Ishikawa (cell line): ENCODE data around the gene CRYGN.

ENCODE experiments used
- CEBPB ChIP-seq: IDR thresholded peaks from 2 replicates; pipeline ENCODE4 v1.6.1; 2012
- CREB1 ChIP-seq: IDR thresholded peaks from 2 replicates; pipeline ENCODE4 v1.6.1; 2012; ENCODE audit warnings: low read depth
- EGR1 ChIP-seq: IDR thresholded peaks from 2 replicates; pipeline ENCODE4 v1.6.1; 2012
- EP300 ChIP-seq: IDR thresholded peaks from 2 replicates; pipeline ENCODE4 v1.6.1; 2012; ENCODE audit warnings: borderline replicate concordance
- FOXM1 ChIP-seq: IDR thresholded peaks from 2 replicates; pipeline ENCODE4 v1.6.1; 2012; ENCODE audit warnings: low read depth, borderline replicate concordance
- NFIC ChIP-seq: IDR thresholded peaks from 2 replicates; pipeline ENCODE4 v1.6.1; 2012
- RAD21 ChIP-seq: IDR thresholded peaks from 2 replicates; pipeline ENCODE4 v1.6.1; 2012; ENCODE audit warnings: low read depth
- TAF1 ChIP-seq: IDR thresholded peaks from 2 replicates; pipeline ENCODE4 v1.6.1; 2012; ENCODE audit warnings: low read depth, mild to moderate bottlenecking
- TCF12 ChIP-seq: IDR thresholded peaks from 2 replicates; pipeline ENCODE4 v1.6.1; 2012; ENCODE audit warnings: low read depth
- TEAD4 ChIP-seq: IDR thresholded peaks from 2 replicates; pipeline ENCODE4 v1.6.1; 2012
- USF1 ChIP-seq: IDR thresholded peaks from 2 replicates; pipeline ENCODE4 v1.6.1; 2012
- YY1 ChIP-seq: IDR thresholded peaks from 2 replicates; pipeline ENCODE4 v1.6.1; 2012; ENCODE audit warnings: low read depth
- ZBTB7A ChIP-seq: IDR thresholded peaks from 2 replicates; pipeline ENCODE4 v1.6.1; 2012; ENCODE audit warnings: low read depth
- TF ChIP-seq, protein P1 (sequence below): IDR thresholded peaks from 2 replicates; pipeline ENCODE4 v1.6.1; 2012
- TF ChIP-seq, protein P2 (sequence below): IDR thresholded peaks from 2 replicates; pipeline ENCODE4 v1.6.1; 2012; ENCODE audit warnings: low read depth, mild to moderate bottlenecking

The CRYGN gene

DNA sequence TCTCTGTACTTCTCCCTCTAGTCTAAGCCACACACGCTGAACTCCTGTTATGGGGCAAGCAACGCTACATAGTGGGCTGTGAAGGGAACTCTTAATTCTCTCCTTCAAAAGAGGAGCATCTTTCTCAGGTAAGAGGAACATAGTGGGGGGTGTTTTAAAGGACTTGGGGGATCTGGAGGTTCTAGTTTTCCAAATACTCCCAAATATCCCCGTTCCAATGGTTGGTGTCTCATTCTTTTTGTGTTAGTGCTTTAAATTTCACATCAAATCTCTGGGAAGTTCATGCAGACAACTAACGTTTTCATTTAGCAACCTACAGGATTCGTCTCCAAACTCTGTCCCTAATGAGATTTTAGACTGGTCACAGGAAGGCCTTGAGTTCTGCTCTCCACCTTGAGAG lies 17.7 kb downstream of the CRYGN start:
- TF ChIP-seq FOXM1: no peak
- TF ChIP-seq EP300: no peak
- TF ChIP-seq RAD21: no peak
- TF ChIP-seq USF1: no peak
- no peak for TF ChIP-seq TEAD4
- TF ChIP-seq NFIC: no peak
- TF ChIP-seq TAF1: no peak
- TF ChIP-seq CREB1: no peak
- no peak for TF ChIP-seq ZBTB7A
- no peak for TF ChIP-seq CEBPB
- TF ChIP-seq, protein P1, sequence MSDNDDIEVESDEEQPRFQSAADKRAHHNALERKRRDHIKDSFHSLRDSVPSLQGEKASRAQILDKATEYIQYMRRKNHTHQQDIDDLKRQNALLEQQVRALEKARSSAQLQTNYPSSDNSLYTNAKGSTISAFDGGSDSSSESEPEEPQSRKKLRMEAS: no peak
- TF ChIP-seq YY1: no peak

GRCh38 chr7:151420144-151420543 lies 19.8 kb downstream of the CRYGN start:
- TF ChIP-seq YY1: no peak
- TF ChIP-seq, protein P1: no peak

GRCh38 chr7:151416941-151417315 lies 23.0 kb downstream of the CRYGN start:
- TF ChIP-seq USF1 (no peak), EGR1 (no peak), NFIC (no peak), EP300 (no peak)

- TF ChIP-seq, protein P2, sequence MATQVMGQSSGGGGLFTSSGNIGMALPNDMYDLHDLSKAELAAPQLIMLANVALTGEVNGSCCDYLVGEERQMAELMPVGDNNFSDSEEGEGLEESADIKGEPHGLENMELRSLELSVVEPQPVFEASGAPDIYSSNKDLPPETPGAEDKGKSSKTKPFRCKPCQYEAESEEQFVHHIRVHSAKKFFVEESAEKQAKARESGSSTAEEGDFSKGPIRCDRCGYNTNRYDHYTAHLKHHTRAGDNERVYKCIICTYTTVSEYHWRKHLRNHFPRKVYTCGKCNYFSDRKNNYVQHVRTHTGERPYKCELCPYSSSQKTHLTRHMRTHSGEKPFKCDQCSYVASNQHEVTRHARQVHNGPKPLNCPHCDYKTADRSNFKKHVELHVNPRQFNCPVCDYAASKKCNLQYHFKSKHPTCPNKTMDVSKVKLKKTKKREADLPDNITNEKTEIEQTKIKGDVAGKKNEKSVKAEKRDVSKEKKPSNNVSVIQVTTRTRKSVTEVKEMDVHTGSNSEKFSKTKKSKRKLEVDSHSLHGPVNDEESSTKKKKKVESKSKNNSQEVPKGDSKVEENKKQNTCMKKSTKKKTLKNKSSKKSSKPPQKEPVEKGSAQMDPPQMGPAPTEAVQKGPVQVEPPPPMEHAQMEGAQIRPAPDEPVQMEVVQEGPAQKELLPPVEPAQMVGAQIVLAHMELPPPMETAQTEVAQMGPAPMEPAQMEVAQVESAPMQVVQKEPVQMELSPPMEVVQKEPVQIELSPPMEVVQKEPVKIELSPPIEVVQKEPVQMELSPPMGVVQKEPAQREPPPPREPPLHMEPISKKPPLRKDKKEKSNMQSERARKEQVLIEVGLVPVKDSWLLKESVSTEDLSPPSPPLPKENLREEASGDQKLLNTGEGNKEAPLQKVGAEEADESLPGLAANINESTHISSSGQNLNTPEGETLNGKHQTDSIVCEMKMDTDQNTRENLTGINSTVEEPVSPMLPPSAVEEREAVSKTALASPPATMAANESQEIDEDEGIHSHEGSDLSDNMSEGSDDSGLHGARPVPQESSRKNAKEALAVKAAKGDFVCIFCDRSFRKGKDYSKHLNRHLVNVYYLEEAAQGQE: no peak
- TF ChIP-seq CEBPB (no peak), ZBTB7A (no peak), NFIC (no peak), TEAD4 (no peak), FOXM1 (no peak), RAD21 (no peak), YY1 (no peak), USF1 (no peak), TCF12 (no peak), EP300 (no peak), TAF1 (no peak), CREB1 (no peak), EGR1 (no peak)
- TF ChIP-seq, protein P1: no peak
Observed at GRCh38 chr7:151416112-151416940, 23.6 kb downstream of the CRYGN start.

DNA sequence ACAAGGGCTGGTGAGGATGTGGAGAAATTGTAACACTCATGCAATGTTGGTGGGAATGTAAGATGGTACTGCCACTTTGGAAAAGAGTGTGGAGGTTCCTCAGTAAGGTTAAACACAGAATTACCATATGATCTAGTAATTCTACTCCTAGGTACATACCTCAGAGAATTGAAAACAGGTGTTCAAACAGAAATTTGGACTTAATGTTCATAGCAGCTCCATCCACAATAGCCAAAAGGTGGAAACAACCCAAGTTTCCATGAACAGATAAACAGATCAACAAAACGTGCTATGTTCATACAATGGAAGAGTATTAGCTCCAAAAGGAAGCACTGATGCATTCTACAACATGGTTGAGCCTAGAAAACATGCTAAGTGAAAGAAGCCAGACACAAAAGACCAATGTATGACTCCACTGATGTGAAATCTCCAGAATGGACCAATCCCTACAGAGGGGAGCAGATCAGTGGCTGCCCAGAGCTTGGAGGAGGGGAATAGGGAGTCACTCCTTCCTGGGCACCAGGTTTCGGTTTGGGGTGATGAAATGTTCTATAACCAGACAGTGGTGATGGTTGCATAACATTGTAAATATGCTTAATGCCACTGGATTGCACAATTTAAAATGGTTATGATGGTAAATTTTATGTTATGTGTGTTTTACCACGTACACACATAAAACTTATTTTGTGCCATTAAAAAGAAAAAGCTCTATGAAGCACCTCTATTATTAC lies 24.4 kb downstream of the CRYGN start:
- TF ChIP-seq TAF1: no peak

DNA sequence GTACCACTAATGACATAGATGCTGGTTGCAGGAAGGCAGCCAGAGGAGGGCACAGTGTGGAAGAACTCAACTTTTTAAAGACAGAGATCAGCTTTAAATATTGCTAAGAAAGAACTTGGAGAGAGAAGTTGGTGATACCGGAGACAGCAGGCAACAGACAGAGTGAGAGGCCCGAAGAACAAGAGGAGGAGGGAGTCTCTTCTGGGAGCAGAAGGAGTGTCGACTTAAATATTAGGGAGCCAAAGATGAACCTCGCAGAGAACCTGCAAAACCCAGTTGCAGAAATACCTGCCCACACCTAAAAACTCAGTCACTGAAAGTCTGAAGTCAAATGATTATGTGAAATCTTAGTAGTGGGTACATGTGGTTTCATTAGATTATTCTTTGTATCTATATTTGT lies 26.7 kb downstream of the CRYGN start:
- TF ChIP-seq EP300 (no peak), FOXM1 (no peak), CREB1 (no peak), EGR1 (no peak), RAD21 (no peak), TEAD4 (no peak)
- TF ChIP-seq, protein P2: no peak
